BJ (cell line): Measurements from ENCODE around the gene TTC12. TPM values are rescaled to one million over a fixed set of nuclear protein-coding genes. Genes with fewer than 3 reads are reported as not detected.

ENCODE experiments used
- CTCF ChIA-PET: fragments of 350-600 bp; formaldehyde crosslinking; extraction: SDS; loops from one replicate; lab custom pipeline; 2021; ENCODE audit warnings: antibody characterized with exemption, inconsistent platforms; lab: Yijun Ruan, JAX
- POLR2A ChIA-PET: fragments of 300-600 bp; sonication (Branson Sonifier 250); formaldehyde crosslinking; extraction: SDS; loops from one replicate; lab custom pipeline; 2021; ENCODE audit warnings: antibody characterized with exemption; lab: Charles Lee
- DNase-seq: peaks from one replicate; pipeline ENCODE4 v3.0.0-alpha.2; 2011; ENCODE audit warnings: low read depth
- H3K27me3 ChIP-seq: 2 replicates; pipeline ENCODE4 v1.6.0; 2011; ENCODE audit warnings: low read length; ENCODE audit not compliant: control insufficient read depth, insufficient read depth
- H3K36me3 ChIP-seq: 2 replicates; pipeline ENCODE4 v1.5.1; 2011; ENCODE audit warnings: low read length; ENCODE audit not compliant: control insufficient read depth, insufficient read depth
- H3K4me3 ChIP-seq: 2 replicates; pipeline ENCODE4 v1.5.1; 2011; ENCODE audit warnings: low read depth, mild to moderate bottlenecking, control low read depth, low read length
- CTCF ChIP-seq: IDR thresholded peaks from 2 replicates; pipeline ENCODE4 v1.5.1; 2011; ENCODE audit warnings: low read depth, mild to moderate bottlenecking, control low read depth, inconsistent platforms, low read length, moderate library complexity; ENCODE audit not compliant: insufficient read depth
- polyA plus RNA-seq: library from polyadenylated mRNA; depleted of rRNA; stranded (reverse); fragments of >200 nt; gene quantifications from 2 replicates; pipeline ENCODE4 v1.2.3, GENCODE V29; 2011

The TTC12 gene
- polyA plus RNA-seq, 1 experiment = 14.0 TPM

GRCh38 chr11:113269636-113270035, 44.7 kb upstream of the TTC12 start:
- POLR2A ChIA-PET = no interaction called here
- CTCF ChIA-PET = interaction anchor here (1.6 kb wide), 1 partner anchor 20 kb away, joined by 3 read pairs; no protein-coding TSS in a partner anchor
- no peak for TF ChIP-seq CTCF
- H3K4me3 ChIP-seq = no peak overlapping the region
- H3K27me3 ChIP-seq = no peaks in the 10 kb centered on the region
- H3K36me3 ChIP-seq = no peaks in the 10 kb centered on the region
- no peak for DNase-seq

GRCh38 chr11:113270080-113270479, 44.3 kb upstream of the TTC12 start:
- DNase-seq = no peak
- TF ChIP-seq CTCF = no peak
- POLR2A ChIA-PET = no interaction called here
- CTCF ChIA-PET = interaction anchor here (0.9 to 1.6 kb wide), 2 partner anchors 13 to 20 kb away, joined by 3 read pairs; no protein-coding TSS in a partner anchor
- H3K4me3 ChIP-seq = no peak overlapping the region
- no peaks in the 10 kb centered on the region for H3K36me3 ChIP-seq
- H3K27me3 ChIP-seq = no peaks in the 10 kb centered on the region

GRCh38 chr11:113271551-113272245, 42.7 kb upstream of the TTC12 start:
- Histone ChIP-seq H3K4me3 (no peak overlapping the region), H3K27me3 (no peaks in the 10 kb centered on the region), H3K36me3 (no peaks in the 10 kb centered on the region)
- TF ChIP-seq CTCF = no peak
- CTCF ChIA-PET = interaction anchor here (1.0 kb wide), 1 partner anchor 18 kb away, joined by 4 read pairs; no protein-coding TSS in a partner anchor
- no peak for DNase-seq
- POLR2A ChIA-PET = no interaction called here

- ChIA-PET POLR2A (no interaction called here), CTCF (interaction anchor here (1.0 kb wide), 1 partner anchor 17 kb away, joined by 4 read pairs; no protein-coding TSS in a partner anchor)
- no peaks in the 10 kb centered on the region for H3K27me3 ChIP-seq
- no peak for DNase-seq
- no peaks in the 10 kb centered on the region for H3K36me3 ChIP-seq
- TF ChIP-seq CTCF = no peak
- no peak overlapping the region for H3K4me3 ChIP-seq
These were observed 42.1 kb upstream of the TTC12 start for GRCh38 chr11:113272281-113272680.

GRCh38 chr11:113272927-113273615, 41.3 kb upstream of the TTC12 start:
- Histone ChIP-seq H3K4me3 (no peak overlapping the region), H3K36me3 (no peaks in the 10 kb centered on the region), H3K27me3 (no peaks in the 10 kb centered on the region)
- POLR2A ChIA-PET = no interaction called here
- no peak for DNase-seq
- CTCF ChIA-PET = interaction anchor here (1.0 kb wide), 1 partner anchor 16 kb away, joined by 4 read pairs; no protein-coding TSS in a partner anchor
- no peak for TF ChIP-seq CTCF
